SKM-1 treated with dmso at 0.1 percent for 144 hours (cell line): Measurements from ENCODE around the gene NCKAP5L.

Experiments
- DNase-seq: peaks from one replicate; lab custom pipeline; 2025; ENCODE audit not compliant: unreplicated experiment; lab: John Stamatoyannopoulos, UW

NCKAP5L gene

DNA sequence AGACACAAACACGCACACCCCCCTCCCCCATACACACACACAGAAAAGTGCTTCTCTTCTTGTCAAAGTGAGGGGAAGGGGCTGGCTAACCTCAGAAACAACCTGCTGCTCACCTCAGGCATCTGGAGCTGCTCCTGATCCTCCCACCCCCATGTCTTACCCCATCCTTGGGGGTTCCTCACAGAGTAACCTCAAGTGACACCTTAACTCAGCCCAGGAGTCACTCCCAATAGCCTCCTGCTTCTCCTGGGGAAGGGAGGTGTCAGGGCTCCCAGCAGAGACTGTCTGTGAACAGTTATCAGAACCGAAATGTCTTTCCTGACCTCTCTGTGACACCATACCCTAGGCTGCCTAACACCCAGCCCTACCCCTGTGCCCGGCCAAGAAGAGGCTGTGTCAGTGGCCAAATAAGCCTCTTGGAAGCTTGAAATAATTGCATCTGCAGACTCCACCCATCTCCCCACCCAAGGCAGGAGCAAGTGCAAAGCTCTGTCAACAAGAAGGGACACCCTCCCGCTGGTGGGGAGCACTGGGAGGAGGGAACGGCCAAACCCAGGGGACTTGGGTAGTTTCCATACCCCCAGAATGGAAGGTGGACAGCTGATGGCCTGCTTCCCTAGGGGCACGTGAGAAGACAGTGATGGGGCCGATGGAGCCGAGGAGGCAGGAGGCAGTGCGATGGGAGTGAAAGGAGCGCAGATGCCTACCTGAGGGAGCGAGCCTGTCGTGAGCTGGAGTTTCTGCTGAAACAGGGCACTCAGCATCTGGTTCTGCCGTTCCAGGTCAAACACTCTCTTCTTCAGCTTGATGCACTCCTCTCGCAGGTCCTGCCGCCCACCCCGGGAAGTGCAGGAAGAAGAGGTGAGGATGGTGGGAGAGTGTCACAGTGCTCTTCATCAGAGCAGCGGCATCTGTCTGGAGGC is 26.8 kb downstream of the NCKAP5L start:
- no peak for DNase-seq

DNA sequence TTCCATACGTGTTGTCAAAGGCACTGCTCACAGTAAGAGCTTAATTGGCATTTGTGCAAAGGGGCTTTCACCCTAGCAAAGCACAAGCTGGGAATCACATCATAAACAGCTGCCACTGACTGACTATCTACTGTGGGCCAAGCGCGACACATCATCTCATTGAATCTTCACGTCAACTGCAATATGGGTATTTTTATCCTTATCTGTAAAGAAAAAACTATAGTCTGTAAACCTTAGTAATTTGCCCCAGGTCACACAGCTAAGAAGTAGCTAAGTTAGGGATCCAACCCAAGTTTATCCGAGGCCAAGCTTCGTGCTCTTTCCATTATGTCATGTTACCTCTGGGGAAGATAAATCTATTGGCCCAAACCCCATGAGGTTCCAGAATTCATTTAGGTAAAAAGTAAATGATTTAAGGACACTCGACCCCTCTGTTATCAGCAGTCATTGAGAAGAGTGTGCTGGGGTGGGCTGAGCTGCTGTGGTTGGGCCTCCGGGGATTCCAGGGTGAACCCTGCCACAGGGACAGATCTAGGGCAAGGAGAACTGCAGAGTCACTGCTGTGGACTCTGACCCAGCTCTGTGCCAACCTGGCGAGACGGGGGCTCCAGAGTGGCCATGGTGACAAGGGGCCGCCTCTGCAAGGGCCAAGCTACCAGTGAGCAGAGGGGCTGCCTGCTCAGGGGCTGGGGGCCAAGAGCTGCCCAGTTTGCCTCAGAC is 27.6 kb downstream of the NCKAP5L start:
- no peak for DNase-seq

DNA sequence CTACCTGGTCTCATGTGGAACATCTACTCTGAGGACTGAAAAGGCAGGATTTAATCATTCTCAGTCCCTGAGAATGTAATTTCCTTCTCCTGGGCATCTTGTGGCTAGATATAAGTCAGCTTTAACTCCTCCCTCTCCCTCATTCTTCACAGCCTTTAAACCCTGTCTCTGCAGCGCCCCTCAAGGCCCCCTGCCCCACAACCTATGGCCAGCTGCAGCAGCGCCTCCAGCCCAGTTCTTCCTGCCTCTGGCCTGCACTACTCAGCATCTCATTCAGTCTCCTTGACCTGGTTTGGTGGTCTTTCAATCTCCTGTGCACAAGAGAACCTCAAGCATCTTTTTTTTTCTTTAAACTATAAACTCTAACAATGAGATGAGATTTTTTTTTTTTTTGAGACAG is 29.3 kb downstream of the NCKAP5L start:
- no peak for DNase-seq

DNA sequence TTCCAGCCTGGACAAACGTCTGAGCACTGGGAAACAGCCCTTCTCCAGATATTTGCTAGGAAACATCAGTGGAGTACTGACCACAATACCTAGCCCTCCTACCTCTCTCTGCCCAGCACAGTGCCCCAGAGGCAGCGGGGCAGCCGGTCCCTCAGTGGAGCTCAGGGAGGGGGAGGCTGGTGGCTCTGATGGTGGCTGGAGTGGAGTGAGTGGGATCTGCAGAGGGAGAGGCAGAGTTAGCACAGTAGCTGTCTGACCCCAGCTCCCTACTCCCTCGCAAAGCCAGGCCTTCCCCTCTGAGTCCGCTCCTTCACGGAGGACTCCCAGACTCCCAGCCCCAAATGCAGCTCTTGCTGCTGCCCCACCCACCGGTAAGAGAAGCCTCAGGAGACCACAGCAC is 30.0 kb downstream of the NCKAP5L start:
- DNase-seq: no peak

DNA sequence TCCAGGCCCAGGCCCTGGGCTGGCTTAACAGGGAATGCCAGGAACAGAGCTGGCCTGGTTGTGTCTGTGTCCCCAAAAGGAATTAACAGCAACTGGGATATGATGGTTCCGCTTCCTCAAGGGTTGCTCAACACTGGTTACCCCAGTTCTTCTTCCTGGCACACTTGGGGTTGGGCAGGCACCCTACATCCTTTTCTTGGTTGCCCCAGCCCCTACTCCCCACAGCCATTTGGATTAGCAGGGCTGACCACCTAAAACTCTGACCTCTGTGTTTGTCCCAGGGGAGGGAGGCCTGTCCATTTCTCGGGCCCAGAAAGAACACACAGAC is 30.8 kb downstream of the NCKAP5L start:
- DNase-seq: no peak

DNA sequence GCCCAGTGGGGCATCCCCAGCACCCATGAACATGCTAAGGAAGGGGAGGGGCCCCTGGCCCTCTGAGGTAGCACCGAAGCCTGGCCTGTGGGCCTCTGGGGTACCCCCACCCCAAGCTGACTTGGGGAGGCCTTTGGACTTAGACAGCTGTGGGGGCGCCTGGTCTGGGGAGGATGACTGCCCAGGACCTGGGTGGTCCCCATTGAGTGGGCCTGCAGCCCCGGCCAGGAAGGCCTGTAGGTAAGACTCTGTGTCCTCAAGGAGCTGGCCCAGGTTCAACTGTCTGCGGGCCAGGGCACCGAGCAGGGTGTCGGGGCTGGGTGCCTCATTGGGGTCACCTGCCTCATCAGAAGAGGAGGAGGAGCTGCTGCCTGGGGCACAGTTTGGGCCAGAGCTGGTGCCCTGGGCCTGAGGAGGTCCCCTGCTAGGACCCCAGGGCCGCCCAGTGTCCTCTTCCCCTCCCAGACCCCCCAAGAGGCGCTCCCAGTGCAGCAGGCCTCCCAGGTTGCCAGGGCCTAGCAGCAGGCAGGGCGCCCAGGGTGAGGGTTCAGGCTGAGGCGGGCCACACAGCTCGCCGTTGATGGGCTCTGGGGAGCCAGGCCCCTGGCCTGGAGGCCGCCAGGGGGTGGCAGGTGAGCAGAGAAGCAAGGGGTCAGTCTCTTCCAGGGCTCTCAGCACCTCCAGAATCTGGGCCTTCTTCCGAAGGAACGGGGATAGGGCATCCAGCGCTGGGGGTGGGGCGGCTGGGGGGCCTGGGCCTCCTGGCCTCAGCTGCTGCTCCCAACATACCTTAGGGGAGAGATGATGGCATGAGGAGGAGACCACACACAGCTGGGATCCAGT is 31.4 kb downstream of the NCKAP5L start:
- DNase-seq: no peak

DNA sequence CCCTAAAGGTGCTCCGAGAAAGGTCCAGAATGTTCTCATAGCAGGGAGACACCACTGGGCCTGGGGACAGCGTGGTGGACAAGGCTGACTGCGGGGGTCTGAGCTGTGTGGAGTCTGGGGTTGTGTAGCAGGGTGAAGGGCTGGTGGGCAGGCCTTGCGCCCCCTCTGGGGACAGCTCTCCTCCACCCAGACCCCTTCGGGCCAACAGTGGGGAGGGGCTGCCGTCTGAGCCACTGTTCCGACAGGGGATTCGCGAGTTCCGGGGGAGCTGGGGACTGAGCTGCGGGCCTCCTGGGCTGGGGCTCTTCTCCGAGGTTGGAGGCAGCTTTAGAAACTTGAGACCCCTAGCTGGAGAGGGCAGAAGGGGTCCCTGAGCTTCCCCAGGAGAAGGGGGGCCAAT is 32.1 kb downstream of the NCKAP5L start:
- DNase-seq: no peak

DNA sequence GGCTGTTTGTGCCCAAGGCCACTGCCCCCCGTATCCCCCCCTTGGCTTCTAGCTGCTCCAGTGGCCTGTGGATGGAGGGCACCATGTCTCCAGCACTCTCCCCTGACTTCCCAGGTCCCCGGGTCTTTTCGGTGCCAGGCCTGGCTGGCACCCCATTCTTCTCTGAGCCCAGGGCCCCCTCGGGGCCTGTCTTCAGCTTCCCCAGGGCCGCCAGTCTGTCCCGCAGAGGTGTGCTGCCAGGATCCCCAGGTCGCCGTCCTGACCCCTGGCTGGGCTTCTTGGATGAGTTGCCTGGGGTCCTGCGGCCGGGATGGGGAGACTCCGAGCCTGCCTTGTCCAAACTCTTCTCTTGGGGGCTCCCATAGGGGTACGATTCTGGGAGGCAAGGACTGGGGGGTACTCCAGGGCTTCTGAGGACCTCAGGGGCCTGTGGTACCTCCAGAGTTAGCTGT is 32.5 kb downstream of the NCKAP5L start:
- no peak for DNase-seq

DNA sequence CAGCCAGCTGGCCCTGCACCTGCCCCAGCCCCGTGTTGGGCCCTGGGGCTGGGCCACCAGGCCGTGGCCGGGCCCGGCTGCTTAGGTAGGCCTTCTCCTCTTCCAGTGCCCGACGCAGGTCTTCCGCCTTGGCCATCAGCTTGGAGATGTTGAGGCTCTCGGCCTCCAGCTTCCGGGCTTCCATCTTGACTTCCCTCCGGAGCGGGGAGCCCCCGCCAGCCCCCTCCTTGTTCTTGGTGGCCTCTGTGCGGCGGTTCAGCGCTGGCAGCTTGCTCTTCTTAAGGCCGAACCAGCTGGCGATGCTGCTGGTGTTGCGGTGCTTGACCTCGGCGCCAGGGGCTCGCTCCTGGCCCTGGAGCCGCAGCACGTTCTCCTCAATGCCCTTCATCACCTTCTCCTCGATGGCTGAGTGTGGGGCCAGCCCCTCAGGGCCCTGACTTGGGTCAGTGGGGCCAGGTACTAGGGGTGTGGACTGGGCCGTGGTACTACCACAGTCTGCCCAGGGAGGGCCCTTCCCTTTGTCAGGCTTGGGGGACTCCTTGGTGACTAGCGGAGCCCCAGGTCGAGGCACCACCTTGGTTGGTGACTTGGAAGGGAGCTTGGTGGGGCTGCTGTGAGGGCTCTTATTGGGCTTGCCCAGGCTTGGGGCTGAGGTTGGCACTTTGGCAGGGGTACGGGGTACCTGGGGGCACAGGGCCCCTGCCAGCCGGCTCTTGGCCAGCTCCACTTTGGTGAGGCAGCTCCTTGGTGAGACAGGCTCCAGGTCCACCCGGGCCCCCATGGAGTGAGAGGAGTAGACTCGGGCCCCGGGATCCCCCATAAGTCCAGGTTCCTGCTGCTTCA is 33.2 kb downstream of the NCKAP5L start:
- DNase-seq: no peak

DNA sequence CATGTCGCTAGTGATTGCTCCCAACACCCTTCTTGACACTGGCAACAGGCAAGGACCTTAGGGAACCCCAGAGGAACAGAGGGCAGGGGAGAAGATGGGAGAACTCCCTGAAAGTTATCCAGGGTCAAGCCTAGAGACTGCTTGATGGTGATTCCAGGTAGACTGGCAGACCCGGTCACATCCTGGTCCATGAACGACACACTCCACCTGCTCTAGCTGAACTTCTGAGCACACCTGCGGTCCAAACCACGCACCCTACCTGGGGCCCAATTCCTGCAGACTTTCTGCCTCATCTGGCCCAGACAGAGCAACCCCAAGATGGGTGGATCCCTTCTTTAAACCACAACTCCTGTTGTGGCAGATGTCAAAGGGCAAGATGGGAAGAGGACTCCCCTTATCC is 34.2 kb downstream of the NCKAP5L start:
- no peak for DNase-seq

DNA sequence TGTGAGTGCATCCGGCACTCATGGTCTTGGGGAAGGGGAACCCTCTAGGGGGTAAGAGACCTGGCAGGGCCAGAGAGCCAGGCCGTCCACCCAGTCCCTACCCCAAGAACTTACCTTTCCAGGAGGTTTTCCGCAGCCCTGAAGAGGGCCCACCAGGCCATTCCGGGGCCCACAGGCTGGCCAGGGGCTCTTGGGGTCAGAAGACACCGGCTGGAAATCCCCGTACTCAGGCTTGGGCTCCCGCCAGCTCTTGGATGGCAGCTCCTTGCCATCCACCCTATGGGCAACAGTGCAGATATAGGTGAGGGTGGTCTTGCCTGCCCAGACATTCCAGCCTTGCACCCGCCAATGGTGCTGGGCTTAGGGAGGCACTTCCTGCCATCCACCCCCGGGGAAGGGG is 34.6 kb downstream of the NCKAP5L start:
- DNase-seq: no peak

DNA sequence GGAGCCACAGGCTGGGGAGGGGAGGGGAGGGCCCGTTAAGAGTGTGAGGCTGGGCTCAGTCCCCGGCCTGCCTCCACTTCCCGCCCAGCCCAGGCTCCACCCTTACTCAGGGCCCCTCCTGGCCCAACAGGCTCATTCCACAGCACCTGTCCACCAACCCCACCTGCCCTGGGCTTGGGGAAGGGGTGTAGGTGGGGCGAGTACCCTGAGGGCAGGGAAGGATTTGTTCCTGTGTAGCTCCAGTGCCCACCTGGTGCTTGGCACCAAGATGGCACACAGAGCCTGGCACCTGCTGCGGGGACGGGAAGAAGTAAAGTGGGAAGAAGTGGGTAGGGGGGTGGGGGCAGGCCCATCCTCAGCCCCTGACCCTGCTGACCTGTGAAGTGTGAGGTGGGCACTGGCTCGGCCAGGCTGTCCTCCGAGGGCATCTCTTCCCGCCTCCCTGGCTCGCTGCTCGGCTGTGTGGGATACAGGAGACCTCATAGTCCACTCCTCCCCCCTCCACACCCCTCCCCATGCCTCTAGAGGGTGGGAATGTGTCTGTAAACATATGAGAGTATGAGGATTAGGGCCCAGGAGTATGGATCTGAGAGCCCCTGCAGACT is 35.1 kb downstream of the NCKAP5L start:
- DNase-seq: no peak

DNA sequence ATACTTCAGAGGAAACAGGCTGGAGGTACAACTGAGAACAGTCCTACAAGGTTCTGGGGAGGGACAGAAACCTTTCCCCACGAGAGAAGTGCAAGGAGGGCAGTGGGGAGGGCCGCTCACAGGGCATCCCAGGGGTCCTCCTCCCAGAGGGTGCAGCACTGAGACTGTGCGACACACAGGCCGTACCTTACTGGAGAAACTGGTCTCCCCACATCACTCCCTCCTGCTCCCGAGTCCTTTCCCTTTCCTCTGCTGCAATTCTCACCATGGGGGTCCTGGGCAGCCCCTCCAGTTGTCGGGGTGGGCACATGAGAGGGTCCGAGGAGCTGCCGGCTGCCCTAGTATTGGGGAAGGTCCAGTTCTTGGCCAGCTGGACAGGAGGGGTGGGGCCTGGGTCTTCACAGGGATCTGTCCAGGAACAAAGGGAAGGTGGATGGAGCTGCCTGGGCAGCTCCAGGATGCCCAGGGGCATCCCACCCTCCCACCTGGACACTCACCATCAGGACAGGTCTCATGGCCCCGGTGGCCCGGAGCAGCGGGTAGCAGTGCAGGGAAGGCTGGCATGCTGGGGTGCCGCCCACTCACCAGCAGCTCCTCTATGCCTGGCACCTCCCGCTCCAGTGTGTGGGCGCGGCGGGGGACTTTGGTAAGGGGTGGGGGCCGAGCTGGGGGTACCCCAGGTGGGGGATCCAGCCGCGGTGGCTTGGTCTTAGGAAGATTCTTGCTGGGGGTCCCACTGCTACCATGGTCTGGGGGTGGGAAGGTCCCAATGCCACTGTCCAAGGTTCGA is 35.8 kb downstream of the NCKAP5L start:
- DNase-seq: no peak

DNA sequence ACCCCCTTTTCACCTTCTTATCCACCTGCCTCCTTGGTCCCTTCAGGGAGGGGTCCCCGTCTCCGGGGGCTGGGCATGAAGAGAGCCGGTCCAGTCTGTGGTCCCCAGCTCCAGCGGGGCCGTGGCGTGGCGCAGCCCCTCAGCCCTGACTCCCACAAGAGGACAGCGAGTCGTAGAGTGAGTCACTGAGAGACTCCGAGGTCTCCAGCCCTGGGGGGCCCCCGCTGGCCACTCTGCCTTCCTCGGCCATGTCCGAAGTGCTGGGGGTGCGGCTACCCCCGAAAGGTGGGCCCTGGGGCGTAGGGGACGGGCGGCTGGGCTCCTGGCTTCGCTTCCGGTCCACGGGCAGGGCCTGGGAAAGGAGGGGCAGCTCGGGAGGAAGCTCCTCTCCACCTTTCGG is 36.5 kb downstream of the NCKAP5L start:
- DNase-seq: no peak

DNA sequence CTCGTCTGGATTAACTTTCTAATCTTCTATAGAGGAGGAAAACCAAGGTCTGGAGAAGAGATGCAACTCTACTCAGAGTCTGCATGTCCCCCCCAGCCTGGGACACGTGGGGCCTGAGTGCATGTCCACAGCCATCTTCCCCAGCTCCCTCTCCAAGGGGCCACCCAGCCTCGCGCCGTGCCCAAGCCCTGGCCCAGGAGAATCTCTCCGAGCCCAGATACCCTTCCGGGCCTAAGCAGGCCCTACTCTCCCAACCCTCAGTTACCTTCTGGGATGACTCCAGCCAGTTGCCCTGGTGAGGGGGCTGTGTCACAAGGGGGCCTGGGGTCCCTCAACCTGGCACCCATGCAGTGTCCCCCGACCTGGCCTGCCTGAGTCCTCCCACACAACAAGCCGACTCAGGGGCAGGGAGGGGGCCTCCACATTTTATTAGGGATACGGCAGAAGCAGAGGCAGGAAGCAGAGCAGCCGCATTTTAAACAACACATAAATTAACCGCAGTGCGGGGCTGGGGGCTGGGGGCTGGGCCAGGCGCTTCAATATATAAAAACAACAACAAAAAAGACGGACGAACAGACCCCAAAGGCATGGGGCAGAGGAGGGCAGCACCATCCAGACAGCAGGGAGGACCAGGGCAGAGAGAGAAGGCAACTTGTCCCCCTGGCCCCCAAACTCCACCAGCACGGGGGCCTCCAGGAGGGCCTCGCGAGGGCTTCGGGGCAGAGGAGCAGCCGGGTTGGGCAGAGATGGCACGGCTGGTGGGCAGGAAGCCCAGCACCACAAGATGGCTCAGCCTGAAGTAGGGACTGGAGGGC is 37.3 kb downstream of the NCKAP5L start:
- DNase-seq: no peak

DNA sequence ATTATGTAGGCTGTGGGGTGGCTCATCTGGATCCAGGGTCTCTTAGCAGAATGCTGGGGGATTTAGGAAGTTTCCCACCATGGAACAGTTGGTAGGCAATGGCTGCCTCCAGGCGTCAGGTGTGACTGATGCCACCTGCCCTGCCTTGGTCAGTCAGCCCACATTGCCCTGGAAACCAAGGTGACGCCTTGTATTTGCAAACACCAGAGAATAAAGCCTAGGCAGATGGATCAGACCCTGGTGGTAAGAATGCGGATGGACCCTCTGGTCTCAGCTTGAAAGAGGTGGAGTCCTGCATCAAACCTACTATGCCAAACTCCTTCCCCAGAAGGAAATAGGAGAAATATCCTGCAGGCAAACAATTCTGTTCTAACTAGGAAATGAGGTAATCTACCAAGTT is 38.2 kb downstream of the NCKAP5L start:
- no peak for DNase-seq

DNA sequence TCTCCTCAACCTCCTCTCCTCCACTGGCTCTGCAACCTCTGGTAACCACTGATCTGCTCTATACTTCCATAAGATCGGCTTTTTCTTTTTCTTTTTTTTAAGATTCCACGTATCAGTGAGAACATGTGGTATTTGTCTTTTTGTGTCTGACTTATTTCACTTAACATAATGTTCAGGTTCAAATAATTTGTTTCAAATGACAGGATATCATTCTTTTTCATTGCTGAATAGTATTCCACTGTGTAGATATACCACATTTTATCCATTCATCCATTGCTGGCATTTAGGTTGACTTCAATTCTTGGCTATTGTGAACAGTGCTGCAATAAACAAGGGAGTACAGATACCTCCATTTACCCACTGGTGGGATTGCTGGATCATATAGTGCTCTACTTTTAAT is 40.5 kb downstream of the NCKAP5L start:
- DNase-seq: no peak

DNA sequence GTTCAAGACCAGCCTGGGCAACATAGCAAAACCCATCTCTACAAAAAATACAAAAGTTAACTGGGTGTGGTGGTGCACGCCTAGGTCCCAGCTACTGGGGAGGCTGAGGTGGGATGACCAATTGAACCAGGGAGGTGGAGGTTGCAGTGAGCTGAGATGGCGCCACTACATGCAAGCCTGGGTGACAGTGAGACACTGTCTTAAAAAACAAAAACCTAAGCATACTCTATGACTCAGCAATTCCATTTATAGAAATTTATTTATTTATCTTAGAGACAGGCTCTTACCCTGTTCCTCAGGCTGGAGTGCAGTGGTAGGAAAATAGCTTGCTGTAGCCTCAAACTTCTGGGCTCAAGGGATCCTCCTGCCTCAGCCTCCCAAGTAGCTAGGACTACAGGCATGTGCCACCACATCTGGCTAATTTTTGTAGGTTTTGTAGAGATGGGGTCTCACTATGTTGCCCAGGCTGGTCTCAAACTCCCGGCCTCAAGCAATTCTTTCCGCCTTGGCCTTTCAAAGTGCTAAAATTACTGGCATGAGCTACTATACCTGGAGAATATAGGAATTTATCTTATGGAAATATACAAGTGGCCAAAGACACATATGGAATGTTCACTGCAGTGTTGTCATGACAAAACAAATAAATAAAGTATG is 43.3 kb downstream of the NCKAP5L start:
- no peak for DNase-seq
